Activated T-cell treated with anti-CD3 and anti-CD28 coated beads for 4 hours (primary cell): ENCODE measurements around the gene SLC35D3.
"Not testable (repeated sequence)": the region's sequence is repeated elsewhere in the genome, so short reads cannot be mapped to it uniquely, and the experiment has no call there.

Experiments
- DNase-seq: peaks from one replicate; pipeline ENCODE4 v3.0.0-alpha.2; 2020

Gene SLC35D3

DNA sequence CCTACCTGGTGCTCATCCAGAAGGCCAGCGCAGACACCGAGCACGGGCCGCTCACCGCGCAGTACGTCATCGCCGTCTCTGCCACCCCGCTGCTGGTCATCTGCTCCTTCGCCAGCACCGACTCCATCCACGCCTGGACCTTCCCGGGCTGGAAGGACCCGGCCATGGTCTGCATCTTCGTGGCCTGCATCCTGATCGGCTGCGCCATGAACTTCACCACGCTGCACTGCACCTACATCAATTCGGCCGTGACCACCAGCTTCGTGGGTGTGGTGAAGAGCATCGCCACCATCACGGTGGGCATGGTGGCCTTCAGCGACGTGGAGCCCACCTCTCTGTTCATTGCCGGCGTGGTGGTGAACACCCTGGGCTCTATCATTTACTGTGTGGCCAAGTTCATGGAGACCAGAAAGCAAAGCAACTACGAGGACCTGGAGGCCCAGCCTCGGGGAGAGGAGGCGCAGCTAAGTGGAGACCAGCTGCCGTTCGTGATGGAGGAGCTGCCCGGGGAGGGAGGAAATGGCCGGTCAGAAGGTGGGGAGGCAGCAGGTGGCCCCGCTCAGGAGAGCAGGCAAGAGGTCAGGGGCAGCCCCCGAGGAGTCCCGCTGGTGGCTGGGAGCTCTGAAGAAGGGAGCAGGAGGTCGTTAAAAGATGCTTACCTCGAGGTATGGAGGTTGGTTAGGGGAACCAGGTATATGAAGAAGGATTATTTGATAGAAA is 2.0 kb downstream of the SLC35D3 start:
- no peak for DNase-seq

DNA sequence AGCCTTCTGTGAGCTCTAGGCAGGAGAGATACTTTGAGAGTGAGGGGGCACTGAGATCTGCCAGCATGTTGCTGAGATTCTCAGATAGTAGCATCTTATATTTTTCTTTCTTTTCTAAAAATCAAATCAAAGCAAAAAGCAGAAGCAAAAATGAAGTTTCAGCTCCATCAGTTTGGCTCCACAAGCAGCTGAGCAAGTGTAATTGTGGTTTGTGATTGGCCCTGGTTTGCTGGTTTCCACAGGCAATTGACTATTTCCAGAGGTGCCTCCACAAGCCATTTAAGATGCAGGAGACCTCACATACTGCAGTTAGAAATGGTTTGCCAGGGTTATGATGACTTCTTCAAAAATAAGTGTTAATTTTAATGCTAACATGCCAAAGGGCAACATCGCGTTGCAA is 4.3 kb downstream of the SLC35D3 start:
- no peak for DNase-seq

DNA sequence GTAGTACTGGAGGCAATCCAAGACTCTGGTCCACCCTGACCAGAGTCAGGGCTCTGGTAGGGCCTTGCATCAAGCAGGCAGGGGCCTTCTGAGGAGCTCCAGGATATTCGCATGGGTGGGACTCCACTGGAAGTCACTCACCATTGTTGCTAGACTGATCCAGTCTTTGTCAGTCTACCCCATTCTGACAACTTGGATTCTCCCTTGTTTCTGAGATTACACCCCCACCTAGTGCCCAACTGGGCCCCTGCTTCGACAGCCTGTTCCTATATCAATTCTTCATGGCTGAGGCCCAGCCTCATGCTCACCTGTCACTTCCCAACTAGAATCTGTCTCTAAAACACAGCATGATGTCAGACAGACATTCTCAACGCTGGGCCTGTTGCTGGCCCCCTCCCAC is 5.2 kb downstream of the SLC35D3 start:
- DNase-seq = no peak

DNA sequence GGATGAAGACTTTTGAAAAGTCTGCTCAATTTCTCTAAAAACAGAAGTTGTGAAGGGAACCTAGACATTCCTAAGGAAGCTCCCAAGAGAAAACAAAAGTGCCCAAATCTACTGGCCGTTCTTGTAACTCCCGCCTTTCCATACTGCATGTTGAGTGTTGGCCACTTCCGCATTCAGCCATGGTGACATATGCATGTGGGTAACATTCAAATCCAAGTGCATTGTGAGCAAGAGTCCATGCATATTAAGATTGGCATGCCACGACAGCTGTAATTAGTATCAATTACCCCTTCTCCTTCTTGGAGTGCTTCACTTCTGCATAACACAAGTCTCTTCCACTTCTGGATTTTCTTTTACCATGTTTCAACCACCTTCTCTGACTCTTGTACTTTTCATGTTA is 8.4 kb downstream of the SLC35D3 start:
- DNase-seq = no peak

DNA sequence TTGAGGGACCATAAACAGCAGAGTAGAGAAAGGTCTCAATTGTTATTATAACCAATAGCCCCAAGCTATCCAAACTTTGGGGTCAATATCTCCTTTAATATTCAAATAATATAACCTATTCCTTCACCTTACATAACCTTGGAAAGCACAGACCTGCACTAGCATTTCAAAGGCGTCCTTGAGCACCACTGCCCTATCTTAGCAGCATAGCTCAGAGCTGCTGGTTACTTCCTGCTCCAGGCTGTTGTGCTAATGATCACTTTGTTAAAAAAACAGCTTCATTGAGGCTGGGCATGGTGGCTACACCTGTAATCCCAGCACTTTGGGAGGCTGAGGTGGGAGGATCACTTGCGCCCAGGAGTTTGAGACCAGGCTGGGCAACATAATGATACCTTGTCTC is 10.5 kb downstream of the SLC35D3 start:
- DNase-seq = no peak

DNA sequence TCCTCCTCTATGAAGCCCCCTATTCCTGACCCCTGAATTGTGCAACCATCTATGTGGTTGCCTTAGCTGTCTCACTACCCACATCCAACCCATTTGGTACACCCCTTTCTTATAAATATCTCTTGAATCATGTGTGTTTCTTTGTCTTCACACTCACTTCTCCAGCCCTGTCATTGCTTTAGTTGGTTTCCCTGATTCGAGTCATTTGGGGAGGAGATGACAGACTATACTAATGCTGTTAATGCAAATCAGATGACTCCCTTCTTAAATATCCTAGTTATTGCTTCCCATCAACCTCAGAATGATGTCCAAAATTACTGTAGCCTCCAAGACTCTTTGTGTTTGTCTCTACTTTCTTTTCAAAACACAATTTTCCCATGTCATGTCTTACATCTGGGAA is 23.0 kb downstream of the SLC35D3 start:
- no peak for DNase-seq

DNA sequence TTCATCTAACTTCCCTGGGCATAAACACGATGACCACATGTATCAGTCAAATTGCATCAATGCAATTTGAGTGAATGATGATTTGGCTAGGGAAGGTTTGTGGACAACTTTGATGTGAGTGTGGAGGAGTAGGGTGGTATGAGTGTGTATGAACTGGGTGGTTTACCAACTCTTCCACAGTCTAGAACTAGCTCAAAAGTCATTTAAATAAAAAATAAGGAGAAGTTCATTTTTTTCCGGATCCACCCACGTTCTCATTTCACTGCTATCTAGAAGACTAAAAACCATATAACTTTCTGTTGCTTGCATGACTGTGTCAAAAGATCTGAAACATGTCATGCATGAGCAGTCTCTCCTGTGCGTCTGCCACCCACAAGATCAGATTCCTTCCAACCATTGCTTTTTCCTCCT is 23.6 kb downstream of the SLC35D3 start:
- DNase-seq = no peak

DNA sequence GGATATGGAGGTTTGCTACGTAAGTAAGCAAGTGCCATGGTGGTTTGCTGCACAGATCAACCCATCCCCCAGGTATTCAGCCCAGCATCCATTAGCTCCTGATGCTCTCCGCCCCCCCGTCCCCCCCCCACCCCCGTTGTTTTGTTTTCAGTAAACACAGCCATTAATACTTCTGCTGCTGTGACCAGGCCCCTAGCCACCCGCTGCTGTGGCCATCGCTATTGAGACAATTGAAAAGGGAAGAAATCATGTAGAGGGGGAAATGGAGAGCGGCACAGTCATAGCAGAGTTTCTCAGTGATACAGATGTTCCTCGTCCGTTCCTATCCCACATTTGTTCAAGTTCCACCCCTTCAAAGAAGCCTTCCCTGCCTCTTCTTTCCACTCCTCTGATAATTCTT is 24.9 kb downstream of the SLC35D3 start:
- no peak for DNase-seq

DNA sequence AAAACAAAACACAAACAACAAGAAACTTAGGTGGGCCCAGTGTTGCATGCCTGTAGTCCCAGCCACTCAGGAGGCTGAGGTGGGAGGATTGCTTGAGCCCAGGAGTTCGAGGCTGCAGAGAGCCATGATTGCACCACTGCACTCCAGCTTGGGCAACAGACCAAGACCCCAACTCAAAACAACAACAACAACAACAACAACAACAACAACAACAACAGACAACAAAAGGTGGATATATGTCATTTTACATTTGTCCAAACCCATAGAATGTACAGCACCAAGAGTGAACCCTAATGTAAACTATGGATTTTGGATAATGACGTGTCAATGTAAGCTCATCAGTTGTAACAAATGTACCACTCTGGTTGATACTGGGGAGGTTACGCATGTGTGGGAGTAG is 27.9 kb downstream of the SLC35D3 start:
- not testable (repeated sequence) for DNase-seq

DNA sequence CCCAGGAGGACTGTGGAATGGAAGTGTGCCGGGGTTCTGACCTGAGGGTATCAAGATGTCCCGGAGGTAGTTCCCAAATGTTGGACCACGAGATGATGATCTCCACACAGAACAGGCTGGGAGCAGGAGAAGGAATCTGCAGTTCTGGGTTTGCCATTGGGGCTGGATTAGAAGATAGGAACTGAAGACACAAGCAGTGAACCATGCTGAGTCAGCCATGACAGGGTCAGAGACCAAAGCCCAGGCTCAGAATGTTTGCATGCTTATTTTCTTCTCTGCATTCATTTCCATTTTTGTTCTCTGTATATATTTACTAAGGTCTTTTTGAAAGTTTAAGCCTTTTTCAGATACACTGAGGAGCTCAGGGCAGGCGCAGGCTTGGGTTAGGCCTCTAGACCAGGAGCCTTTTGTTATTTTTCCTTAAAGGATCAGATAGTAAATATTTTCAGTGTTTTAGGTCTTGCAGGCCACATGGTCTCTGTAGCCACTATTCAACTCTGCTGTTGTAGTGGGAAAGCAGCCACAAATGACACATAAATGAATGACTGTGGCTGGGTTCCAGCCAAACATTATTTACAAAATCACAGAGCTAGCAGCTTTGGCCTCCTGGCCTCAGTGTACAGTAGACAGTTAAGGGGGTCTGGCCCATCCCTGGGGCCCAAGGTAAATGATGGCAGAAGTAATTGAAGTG is 28.5 kb downstream of the SLC35D3 start:
- no peak for DNase-seq

DNA sequence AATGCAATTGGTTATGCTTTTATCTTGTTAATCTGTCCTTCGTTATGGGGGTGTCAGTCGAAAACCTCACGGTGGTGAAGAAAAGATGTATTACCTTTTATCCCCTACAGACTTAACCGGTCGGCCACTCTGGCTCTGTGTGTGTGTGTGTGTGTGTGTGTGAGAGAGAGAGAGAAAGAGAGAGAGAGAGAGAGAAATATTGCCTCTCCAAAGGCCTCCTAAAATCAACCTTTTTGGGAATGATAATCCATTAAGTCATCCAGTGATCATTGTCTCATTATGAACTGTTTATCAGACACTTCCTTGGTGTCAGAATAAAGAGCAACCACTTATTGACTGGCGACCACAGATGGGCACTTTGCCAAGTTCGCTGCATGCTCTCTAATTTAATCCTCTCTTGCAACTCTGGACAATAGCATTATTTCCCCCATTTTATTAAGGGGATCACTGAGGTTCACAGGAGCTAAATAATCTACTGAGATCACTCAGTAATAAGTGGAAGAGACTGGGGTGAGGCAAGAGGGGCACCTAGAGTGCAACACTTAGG is 30.7 kb downstream of the SLC35D3 start:
- DNase-seq = no peak

DNA sequence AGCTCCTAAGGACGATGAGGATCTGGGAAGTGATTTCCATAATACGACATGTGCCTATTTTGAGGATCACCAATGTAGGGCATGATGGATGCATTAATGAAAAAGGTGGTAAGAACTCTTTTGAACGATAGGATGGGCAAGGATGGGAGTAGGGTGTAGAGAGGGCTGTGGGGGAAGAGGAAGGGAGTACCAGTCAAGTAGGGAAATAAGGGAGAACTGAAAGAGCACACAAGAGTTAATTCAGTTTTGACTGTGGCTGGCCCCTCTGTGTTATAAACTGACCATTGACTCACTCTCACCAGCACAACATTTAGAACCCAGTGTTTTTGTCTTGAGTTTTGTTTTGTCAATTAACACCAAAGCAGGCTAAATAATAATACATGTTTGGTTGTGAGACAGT is 33.0 kb downstream of the SLC35D3 start:
- DNase-seq = no peak

DNA sequence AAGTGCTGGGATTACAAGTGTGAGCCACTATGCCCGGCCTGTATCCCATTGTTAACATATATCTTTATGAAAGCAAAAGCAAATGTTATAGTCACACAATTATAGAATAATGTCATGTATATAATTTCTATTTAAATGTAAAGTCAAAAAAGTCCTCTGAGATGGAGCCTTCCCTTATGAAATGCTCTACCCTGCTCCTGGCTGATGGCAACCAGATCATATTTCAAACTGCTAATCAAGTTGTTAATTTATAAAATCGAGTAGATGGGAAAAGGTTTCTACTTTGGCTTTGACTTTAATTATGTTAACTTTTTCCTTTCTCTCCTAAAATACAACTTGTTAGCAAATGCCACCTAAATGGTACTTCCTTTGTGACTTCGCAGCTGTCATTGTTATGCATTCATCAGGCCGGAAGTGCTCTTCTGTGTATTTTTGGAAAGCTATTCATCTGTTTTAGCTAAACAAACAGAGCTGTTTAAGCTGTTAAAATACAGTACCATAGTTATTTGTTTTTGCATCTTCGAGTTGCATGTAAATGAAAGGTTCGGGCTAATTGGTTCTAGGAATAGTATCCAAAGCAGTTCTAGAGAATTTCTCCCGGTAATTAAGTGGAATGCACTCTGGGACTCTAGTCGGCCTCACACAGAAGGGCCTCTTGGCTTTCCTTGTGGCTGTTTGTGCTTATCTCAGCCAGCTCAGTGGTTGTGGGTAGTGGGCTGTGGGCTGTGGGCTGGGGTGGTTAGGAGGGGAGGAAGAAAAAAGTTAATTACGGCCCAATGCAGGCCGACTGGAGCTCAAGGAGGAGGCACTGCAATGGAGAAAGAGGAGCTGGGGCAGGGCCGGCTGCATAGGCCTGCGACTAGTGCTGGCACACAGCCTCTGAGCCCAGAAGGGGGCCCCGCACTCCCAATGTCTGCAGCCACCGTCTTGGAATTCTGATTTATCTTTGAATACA is 34.8 kb downstream of the SLC35D3 start:
- no peak for DNase-seq

DNA sequence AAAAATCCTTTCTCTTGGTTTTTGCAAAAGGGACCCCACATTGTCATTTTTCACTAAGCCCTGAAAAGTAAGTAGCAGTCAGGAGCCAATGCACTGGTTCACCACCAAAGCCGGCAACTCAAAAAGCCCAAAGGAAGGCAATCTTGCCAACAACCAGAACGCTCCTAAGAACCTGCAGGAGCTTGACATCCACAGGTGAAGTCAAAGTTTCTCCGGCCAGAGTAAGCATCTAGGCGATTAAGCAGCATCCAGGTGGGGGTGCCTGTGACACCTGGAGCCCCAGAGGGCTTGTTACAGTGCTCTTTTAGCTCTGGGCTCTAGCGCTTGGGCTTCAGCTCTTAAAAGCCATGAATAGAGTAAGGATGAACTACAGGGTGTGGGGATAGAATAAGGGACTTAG is 36.1 kb downstream of the SLC35D3 start:
- DNase-seq = no peak

DNA sequence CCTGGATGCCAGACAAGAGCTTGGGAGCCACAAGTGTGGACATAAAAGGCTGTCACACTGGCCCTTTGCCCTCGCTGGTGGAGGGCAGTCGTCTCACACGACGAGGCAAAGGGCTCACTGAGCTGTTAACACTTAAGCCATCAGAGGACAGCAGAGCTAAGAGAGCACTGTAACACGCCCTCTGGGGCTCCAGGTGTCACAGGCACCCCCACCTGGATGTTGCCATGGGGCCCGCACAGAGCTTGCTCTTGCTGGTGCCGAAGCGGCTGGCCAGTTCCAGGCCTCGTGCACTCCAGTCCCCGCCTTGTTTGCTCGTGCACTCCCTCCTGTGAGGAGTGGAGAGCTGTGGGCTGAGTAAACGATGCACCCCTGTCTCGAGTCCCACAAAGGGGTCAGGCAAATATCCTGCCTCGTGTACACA is 37.4 kb downstream of the SLC35D3 start:
- DNase-seq = no peak

DNA sequence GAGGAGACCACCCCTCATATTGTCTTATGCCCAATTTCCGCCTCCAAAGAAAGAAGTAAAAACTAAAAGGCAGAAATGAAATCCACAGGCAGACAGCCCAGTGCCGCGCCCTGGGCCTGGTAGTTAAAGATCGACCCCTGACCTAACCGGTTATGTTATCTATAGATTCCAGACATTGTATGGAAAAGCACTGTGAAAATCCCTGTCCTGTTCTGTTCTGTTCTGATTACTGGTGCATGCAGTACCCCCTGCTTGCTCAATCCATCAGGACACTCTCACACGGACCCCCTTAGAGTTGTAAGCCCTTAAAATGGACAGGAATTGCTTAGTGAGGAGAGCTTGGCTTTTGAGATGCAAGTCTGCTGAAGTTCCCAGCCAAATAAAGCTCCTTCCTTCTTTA is 37.8 kb downstream of the SLC35D3 start:
- not testable (repeated sequence) for DNase-seq

DNA sequence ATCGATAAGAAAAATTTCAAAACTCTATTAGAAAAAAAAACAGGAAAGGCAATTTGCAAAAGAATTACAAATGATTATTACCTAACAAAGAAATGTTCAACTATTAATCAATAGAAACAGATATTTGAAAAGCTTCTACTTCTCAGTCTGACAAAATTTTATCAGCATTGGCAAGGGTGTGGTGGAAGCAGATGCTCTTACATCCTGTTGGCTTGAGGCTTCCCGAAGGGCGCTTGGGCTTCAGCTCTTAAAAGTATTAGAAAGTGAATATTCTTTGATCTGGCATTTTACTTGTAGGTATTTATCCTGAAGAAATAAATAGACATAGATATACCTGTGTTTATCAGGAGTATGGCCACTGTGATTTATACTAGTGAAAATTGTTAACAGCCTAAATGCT is 38.7 kb downstream of the SLC35D3 start:
- no peak for DNase-seq

DNA sequence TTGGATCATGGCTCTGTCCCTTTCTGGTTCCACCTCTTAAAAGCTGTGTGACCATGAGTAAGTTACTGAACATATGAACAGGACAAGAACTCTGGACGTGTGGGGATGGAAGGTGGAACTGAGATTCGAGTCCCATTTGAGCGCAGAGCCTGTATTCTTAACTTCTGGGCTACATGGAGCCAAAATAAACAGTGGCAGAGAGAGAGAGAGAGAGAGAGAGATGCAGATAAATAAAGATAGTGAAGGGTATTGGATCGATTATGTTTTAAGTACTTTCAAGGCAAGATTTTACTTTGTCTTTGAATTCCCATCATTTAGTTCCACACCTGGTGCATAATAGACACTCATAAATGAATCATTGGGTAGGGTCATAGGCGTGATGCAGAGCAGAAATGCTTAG is 39.7 kb downstream of the SLC35D3 start:
- no peak for DNase-seq

DNA sequence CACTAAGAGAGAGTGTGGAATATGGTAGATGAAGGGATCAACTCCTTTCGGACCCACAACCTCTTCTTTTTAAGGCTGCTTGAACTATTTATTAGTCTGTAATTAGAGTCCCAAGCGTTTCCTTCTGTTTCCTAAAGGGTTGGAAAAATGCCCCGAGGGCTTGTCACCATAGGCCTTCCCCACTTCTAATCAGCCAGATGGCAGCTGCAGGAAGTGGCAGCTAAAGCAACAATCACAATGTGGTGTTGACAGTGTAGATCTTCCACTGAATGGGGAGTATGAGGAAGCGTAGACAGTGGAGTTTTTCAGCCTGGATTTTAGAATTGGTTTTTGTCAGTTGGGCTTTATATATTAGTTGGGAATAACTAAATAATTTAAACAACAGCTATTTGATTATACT is 40.6 kb downstream of the SLC35D3 start:
- no peak for DNase-seq

DNA sequence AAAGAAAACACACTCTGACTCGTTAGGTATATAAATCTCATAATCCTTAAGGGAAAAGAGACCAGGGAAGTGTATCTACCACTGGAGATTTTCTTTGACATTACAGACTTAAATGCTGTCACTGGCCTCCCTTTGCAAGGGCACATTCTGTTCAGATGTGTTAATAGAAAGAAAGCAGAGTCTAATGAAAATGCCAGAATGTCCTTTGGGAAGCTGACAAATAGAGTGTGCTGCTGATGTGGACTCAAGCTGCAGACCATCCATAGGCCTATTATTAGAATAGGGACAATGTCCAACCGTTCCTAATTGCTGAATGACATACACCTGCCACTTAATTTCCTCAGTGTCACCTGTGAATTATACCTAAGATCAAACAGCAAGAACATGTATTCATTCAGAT is 41.2 kb downstream of the SLC35D3 start:
- no peak for DNase-seq

DNA sequence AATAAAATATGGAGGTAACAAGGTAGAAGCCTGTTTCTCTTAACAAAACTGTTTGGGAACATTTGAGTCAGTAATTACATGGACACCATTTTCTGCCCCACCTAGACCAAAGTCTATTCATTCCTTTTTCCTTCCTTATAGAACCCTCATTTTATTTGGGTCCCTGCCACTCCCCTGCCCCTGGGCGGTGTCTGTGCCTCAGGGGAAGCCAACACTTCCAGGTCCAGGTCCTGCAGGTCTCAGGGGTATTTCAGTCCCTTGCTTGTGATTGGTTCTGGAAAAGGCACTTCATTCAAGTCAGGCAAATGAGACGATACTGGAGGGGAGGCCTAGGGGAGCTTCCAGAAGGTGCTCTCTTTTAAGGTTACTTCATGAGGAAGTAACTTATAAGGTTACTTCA is 42.3 kb downstream of the SLC35D3 start:
- DNase-seq = no peak

DNA sequence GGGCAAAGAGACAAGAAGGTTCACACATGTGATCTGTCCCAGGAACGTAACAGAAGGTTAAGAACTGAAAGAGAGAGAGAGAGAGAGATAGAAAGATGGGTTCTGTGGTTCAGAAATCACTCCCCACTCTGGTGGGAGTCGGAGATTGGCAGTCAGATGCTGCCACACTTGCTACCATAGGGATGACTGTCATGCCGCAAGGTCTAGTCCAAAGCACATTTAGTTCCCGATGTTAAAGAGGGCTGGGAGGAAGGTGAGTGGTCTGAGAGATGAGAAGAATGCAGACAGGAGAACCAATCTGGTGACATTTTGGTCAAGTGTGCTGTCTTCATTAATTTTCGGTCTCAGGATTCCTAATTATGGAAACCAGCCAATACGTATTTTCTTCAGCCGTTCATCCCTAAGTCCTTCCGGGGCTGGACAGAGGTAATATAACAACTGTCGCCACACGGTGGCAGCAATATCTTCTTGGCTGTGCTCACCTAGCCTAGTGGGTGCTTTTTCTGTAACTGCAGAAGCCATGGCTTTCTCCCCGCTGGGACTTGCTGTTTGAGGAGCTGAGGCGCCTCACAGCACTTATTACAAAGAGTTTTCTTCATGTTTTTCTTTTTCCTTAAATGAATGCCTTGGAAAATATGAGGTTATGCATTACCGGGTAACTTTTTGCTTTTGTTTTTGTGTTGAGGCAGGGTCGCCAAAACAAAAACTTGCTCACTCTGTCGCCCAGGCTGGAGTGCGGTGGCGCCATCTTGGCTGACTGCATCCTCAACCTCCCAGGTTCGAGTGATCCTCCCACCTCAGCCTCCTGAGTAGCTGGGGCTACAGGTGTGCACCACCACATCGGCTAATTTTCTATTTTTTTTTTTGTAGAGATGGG is 46.0 kb downstream of the SLC35D3 start:
- DNase-seq = peak; percentile 28
